HepG2 (cell line): Measurements from ENCODE around the gene ZSWIM9. TPM values are rescaled to one million over a fixed set of nuclear protein-coding genes. Genes with fewer than 3 reads are reported as not detected.

Experiments used
- ATAC-seq: fragments of 200-7000 bp; cut with Tn5 transposase; 3 replicates; pipeline ENCODE4 v1.9.1; 2020; ENCODE audit warnings: mild to moderate bottlenecking, moderate library complexity
- BruUV-seq: library from RNA; stranded (reverse); fragments of 400-500 nt; replicated peaks from 2 replicates; lab custom pipeline; 2021; lab: Mats Ljungman, UMichigan
- CTCF ChIA-PET: fragments of 300-600 bp; formaldehyde crosslinking; extraction: SDS; loops from one replicate; lab custom pipeline; 2021; ENCODE audit warnings: low total read pairs, inconsistent platforms, low intra/inter-chr PET ratio; lab: Yijun Ruan, JAX
- POLR2A ChIA-PET: fragments of 350-600 bp; sonication (Branson Sonifier 250); formaldehyde crosslinking; loops from one replicate; lab custom pipeline; 2020; ENCODE audit warnings: antibody characterized with exemption, inconsistent platforms; lab: Yijun Ruan, JAX
- DNase-seq: peaks from one replicate; pipeline ENCODE4 v3.0.0-alpha.2; 2015; ENCODE audit warnings: low spot score
- FAIRE-seq: peaks from 3 replicates; lab custom pipeline; 2011; peaks lifted over from hg19 to GRCh38; lab: Jason Lieb, UNC
- H2AFZ ChIP-seq: one replicate; pipeline ENCODE4 v1.6.1; 2011; ENCODE audit warnings: low read length, inconsistent platforms
- H3K27ac ChIP-seq: fragments of 300-600 bp; 3 replicates; pipeline ENCODE4 v1.8.0; 2011; ENCODE audit warnings: mixed run types, mild to moderate bottlenecking, mixed read lengths, low read length, inconsistent platforms; ENCODE audit not compliant: insufficient read depth; ENCODE audit errors: extremely low read length
- H3K27me3 ChIP-seq, 2 experiments: fragments of 200-600 bp in 1 of 2; 2 replicates in 1 of 2; 3 replicates in 1 of 2; pipeline versions ENCODE4 v1.6.0 to v1.8.0; 2011; ENCODE audit warnings: low read length in 2 of 2, mild to moderate bottlenecking in 2 of 2, moderate library complexity in 2 of 2, inconsistent platforms in 1 of 2; ENCODE audit not compliant: insufficient read depth in 2 of 2, control insufficient read depth in 1 of 2
- H3K36me3 ChIP-seq, 2 experiments: fragments of 200-600 bp in 1 of 2; replicated peaks in 1 of 2; 2 replicates in 1 of 2; 3 replicates in 1 of 2; pipeline versions ENCODE4 v1.5.1 to v1.8.0; 2011; ENCODE audit warnings: low read length in 2 of 2, inconsistent platforms in 1 of 2; ENCODE audit not compliant: insufficient read depth in 2 of 2, control insufficient read depth in 1 of 2
- H3K4me1 ChIP-seq: 2 replicates; pipeline ENCODE4 v1.5.1; 2012; ENCODE audit warnings: low read length, inconsistent platforms; ENCODE audit not compliant: insufficient read depth
- H3K4me2 ChIP-seq: 2 replicates; pipeline ENCODE4 v1.6.0; 2011; ENCODE audit warnings: low read depth, low read length, inconsistent platforms
- H3K4me3 ChIP-seq, 3 experiments: fragments of 200-600 bp in 1 of 3; sonication (generic), shearing (Covaris generic) in 1 of 3; replicated peaks in 1 of 3; 2 replicates each; pipeline ENCODE4 v1.5.1; 2011 to 2016; ENCODE audit warnings: low read length in 3 of 3, inconsistent platforms in 2 of 3, low read depth in 2 of 3, mild to moderate bottlenecking in 2 of 3, control low read depth in 1 of 3, mixed read lengths in 1 of 3; ENCODE audit not compliant: insufficient read depth in 1 of 3
- H3K79me2 ChIP-seq: one replicate; pipeline ENCODE4 v1.6.1; 2011; ENCODE audit warnings: low read length, inconsistent platforms; ENCODE audit not compliant: insufficient read depth
- H3K9ac ChIP-seq: 2 replicates; pipeline ENCODE4 v1.6.0; 2011; ENCODE audit warnings: mild to moderate bottlenecking, low read depth, low read length, inconsistent platforms; ENCODE audit not compliant: insufficient read depth
- H3K9me3 ChIP-seq: 2 replicates; pipeline ENCODE4 v1.5.1; 2012; ENCODE audit warnings: mild to moderate bottlenecking, low read length
- H4K20me1 ChIP-seq: 2 replicates; pipeline ENCODE4 v1.6.0; 2011; ENCODE audit warnings: inconsistent platforms, mild to moderate bottlenecking, low read length, moderate library complexity; ENCODE audit not compliant: insufficient read depth
- ARNT ChIP-seq: fragments of 450-650 bp; IDR thresholded peaks from 2 replicates; pipeline ENCODE4 v1.6.1; 2017
- GATAD2A ChIP-seq: IDR thresholded peaks from 2 replicates; pipeline ENCODE4 v1.6.1; 2016
- HNF1B ChIP-seq: sonication (generic); formaldehyde crosslinking; IDR thresholded peaks from 2 replicates; pipeline ENCODE4 v1.5.1; 2020; ENCODE audit warnings: mild to moderate bottlenecking, moderate library complexity, missing genetic modification reagents
- PRMT3 ChIP-seq: sonication (generic); formaldehyde crosslinking; IDR thresholded peaks from 2 replicates; pipeline ENCODE4 v1.8.1; 2022; ENCODE audit warnings: low read depth, mild to moderate bottlenecking, moderate library complexity, missing genetic modification reagents, borderline replicate concordance
- ZKSCAN1 ChIP-seq: fragments of 150-350 bp; IDR thresholded peaks from 2 replicates; pipeline ENCODE4 v1.6.1; 2014; ENCODE audit warnings: low read length
- ZKSCAN5 ChIP-seq: sonication (generic); formaldehyde crosslinking; IDR thresholded peaks from 2 replicates; pipeline ENCODE4 v1.5.1; 2020; ENCODE audit warnings: mild to moderate bottlenecking, missing genetic modification reagents
- ZNF276 ChIP-seq: sonication (generic); formaldehyde crosslinking; IDR thresholded peaks from 2 replicates; pipeline ENCODE4 v1.4.0; 2020; ENCODE audit warnings: mild to moderate bottlenecking, low read depth, missing genetic modification reagents
- ZNF318 ChIP-seq: sonication (generic); formaldehyde crosslinking; IDR thresholded peaks from 2 replicates; pipeline ENCODE4 v1.4.0; 2020; ENCODE audit warnings: mild to moderate bottlenecking, missing genetic modification reagents
- ZNF337 ChIP-seq: sonication (generic); formaldehyde crosslinking; IDR thresholded peaks from 2 replicates; pipeline ENCODE4 v1.5.1; 2020; ENCODE audit warnings: missing genetic modification reagents, low read depth, mild to moderate bottlenecking, borderline replicate concordance
- ZSCAN20 ChIP-seq: sonication (generic); formaldehyde crosslinking; IDR thresholded peaks from 2 replicates; pipeline ENCODE4 v1.4.0; 2020; ENCODE audit warnings: missing genetic modification reagents, mild to moderate bottlenecking, borderline replicate concordance
- WGBS: methylation state at CpG from one replicate; pipeline ENCODE4 v1.1.6; 2017; ENCODE audit warnings: low lambda C conversion rate; 5-methylcytosine and 5-hydroxymethylcytosine counted together
- in situ Hi-C: cut with HindIII; loops from 2 replicates; pipeline ENCODE4 v1.10.0; 2017; ENCODE audit warnings: low pct_unique_long_range_greater_than_20kb; ENCODE audit not compliant: extremely low pct_ligation_motif_present
- intact Hi-C: fragments of 100-400 bp; cut with micrococcal nuclease; formaldehyde crosslinking; loops from one replicate; pipeline ENCODE4 v1.10.0; 2022; ENCODE audit not compliant: unreplicated experiment
- polyA plus RNA-seq, 8 experiments: library from polyadenylated mRNA; depleted of rRNA in 3 of 8; stranded (reverse) in 7 of 8; unstranded in 1 of 8; fragments of >200 nt; fragmentation: Illumina TruSeq in 4 of 8; extraction: Trizol in 4 of 8; gene quantifications; 2 replicates each; pipeline versions ENCODE4 v1.2.1 to v1.2.3, GENCODE V29; 2011 to 2016; ENCODE audit warnings: low read depth in 4 of 8, missing spikeins in 1 of 8, mixed read lengths in 1 of 8; ENCODE audit not compliant: insufficient read depth in 1 of 8
- total RNA-seq, 5 experiments: library from RNA; depleted of rRNA; stranded (reverse); fragments of >200 nt; fragmentation: Illumina TruSeq; extraction: Trizol; gene quantifications; 2 replicates each; pipeline ENCODE4 v1.2.3, GENCODE V29; 2016; ENCODE audit warnings: low read depth in 1 of 5

Gene ZSWIM9
- total and polyA plus RNA-seq, 2 of the 13 experiments (the other 11 are each of a cell fraction or from before 2014, with no cell fraction given), result 0.18 to 1.1 TPM

DNA sequence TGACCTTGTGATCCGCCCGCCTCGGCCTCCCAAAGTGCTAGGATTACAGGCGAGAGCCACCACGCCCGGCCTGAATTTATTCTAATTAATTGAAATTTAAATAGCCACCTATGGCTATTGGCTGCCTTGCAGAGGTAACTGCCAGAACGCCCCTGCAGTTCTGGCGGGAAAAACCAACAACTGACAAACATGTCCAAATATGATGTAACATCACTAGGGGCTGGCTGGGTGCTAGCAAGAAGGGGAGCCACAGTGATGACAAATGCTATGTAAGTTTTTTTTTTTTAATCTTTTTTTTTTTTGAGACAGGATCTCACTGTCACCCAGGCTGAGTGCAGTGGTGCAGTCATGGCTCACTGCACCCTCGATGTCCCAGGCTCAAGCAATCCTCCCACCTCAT is 12.9 kb downstream of the ZSWIM9 start (continued):
- TF ChIP-seq ZNF318, result no peak
- TF ChIP-seq, all 625 proteins: peak for 0

GRCh38 chr19:48186015-48186414 is 15.5 kb downstream of the ZSWIM9 start:
- in situ Hi-C loops (no loop called here), intact Hi-C loops (no loop called here)
- no TSS peak for BruUV-seq
- H3K9me3 ChIP-seq, result peaks cover 8% of the 10 kb centered on the region
- no peak overlapping the region for H2AFZ ChIP-seq
- no peaks in the 10 kb centered on the region for H3K4me1 ChIP-seq
- H3K27ac ChIP-seq, result no peak overlapping the region
- no peaks in the 10 kb centered on the region for H4K20me1 ChIP-seq
- H3K79me2 ChIP-seq, result no peaks in the 10 kb centered on the region
- no peak overlapping the region for H3K4me3 ChIP-seq
- FAIRE-seq, result no peak
- ChIA-PET POLR2A (no interaction called here), CTCF (no interaction called here)
- no peak for DNase-seq
- 87% methylated on average over 5 of the region's 5 CpGs for WGBS
- no peak overlapping the region for H3K4me2 ChIP-seq
- ATAC-seq, result no peak
- no peak overlapping the region for H3K9ac ChIP-seq
- H3K36me3 ChIP-seq, result no peaks in the 10 kb centered on the region
- no peaks in the 10 kb centered on the region for H3K27me3 ChIP-seq
- no peak for TF ChIP-seq ZNF276 (CRISPR knock-in tag)
- TF ChIP-seq ZSCAN20, result no peak
- no peak for TF ChIP-seq ZKSCAN5
- TF ChIP-seq ARNT, result no peak
- no peak for TF ChIP-seq HNF1B (CRISPR knock-in tag)
- TF ChIP-seq ZNF337 (CRISPR knock-in tag), result no peak
- no peak for TF ChIP-seq ZKSCAN1
- TF ChIP-seq PRMT3 (CRISPR knock-in tag), result no peak
- TF ChIP-seq GATAD2A (CRISPR knock-in tag), result no peak
